Mammary epithelial cell (primary cell): ENCODE data around the gene SPACA4.

Source experiments
- CTCF ChIP-seq, 2 donors: IDR thresholded peaks in 1 of 2; conservative IDR thresholded peaks in 1 of 2; 2 replicates each; pipeline ENCODE4 v1.5.1; 2011 to 2012; ENCODE audit warnings: inconsistent platforms in 2 of 2, low read length in 2 of 2, mild to moderate bottlenecking in 2 of 2, control low read depth in 1 of 2, low read depth in 1 of 2; ENCODE audit not compliant: insufficient read depth in 1 of 2; ENCODE audit errors: extremely low read depth in 1 of 2
- EZH2 ChIP-seq: IDR thresholded peaks from 2 replicates; pipeline ENCODE4 v1.6.1; 2012; ENCODE audit warnings: low read length, inconsistent platforms, borderline replicate concordance

DNA sequence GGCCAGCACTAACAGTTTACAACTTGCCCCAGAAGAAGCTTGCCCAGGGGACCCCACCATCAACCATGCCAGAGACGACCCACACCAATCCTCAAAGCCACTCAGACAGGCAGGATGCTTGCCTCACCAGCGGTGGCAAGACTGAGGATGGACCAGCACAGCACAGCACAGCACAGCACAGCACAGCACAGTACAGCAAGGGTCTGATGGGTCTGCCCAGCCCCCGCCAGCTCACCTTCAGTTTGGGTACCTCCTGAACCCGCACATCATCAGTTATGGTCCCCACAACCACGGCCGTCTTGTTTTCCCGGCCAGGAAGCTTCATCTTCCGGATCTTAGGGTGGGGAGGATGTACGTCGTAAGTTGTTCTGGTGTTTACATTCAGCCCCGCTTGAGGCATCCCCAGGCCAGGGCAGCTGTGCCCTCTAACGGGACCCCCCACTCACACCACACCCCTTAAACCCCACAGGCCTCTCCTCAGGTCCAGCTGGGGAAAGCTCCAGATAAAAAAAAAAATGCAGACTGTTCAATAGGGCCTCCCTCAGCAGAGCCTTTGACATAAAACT lies 10.0 kb downstream of the SPACA4 start:
- TF ChIP-seq CTCF (conservative IDR thresholded peaks at IDR 0.05 in 1 of 2, IDR thresholded peaks at IDR 0.05 in 1 of 2; ENCODE audit: extremely low read depth in 1 of 2, insufficient read depth in 1 of 2, low read depth in 1 of 2, low read length in 2 of 2) (no peak), EZH2 (no peak)
